HCT116 (cell line): ENCODE data around the gene LRRK2.

Experiments used
- JUND ChIP-seq: IDR thresholded peaks from 2 replicates; pipeline ENCODE4 v1.6.1; 2012
- POLR2AphosphoS5 ChIP-seq: IDR thresholded peaks from 2 replicates; pipeline ENCODE4 v1.6.1; 2011; ENCODE audit warnings: mild to moderate bottlenecking, low read depth, low read length, moderate library complexity

GRCh38 chr12:40298341-40298740 is 73.5 kb downstream of the LRRK2 start:
- TF ChIP-seq POLR2AphosphoS5 = no peak
- TF ChIP-seq JUND = no peak
